Stimulated activated naive CD8-positive, alpha-beta T cell treated with anti-CD3 and anti-CD28 coated beads, Interleukin-15, Interleukin-2, amounts not matched to agents 100 U/mL and 50 U/mL, for 24 hours (primary cell): ENCODE data around the gene C1orf74.
A peak's percentile ranks its signal among the peaks of the same experiment; 100 is the strongest.
"Not testable (repeated sequence)": the region's sequence is repeated elsewhere in the genome, so short reads cannot be mapped to it uniquely, and the experiment has no call there.

Experiments
- ATAC-seq: fragments of 150-1000 bp; cut with Tn5 transposase; one replicate; pipeline ENCODE4 v1.10.0; 2021
- DNase-seq: peaks from one replicate; pipeline ENCODE4 v3.0.0; 2021

Gene C1orf74

DNA sequence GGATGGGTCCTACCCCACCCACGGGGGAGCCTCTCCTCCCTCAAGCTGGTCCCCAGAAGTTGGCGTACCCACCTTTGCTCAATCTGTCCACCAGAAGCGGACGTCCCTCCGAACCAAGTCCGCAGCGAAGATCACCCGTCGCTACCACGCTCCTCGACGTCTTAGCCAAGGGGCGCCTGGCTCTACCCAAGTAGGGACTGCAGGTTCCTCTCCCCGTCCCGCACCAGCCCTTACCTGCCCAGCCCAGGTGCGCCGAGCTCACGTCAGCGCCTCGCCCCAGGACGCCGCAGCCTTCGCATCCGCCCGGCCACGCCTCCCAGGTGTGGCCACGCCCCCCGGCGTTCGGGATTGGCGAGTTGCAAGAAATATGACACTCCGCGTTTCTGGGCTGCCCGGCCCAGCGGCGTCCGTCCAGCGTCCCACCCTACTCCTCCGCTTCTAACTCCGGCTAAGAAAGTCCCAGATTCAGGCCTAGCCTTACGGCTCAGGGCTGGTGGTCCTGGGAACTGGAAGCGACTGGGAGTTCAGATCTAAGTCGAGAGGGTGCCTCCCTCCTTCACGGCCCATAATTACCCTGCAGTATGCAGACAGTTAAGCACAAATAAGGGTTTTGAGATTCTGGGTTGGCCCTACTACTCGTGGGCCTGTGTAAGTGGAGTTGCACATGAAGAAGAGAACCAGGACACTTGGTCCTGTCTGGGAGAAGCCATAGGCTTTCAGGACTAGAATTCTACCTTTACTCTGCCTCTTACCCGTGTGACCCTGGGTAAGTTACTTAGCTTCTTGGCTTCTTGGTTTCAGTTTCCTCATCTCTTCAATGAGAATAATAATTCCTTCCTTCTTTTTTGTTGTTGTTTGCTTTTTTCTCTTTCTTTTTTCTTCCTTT is 21.8 kb upstream of the C1orf74 start, which contains the start of gene IRF6:
Gene IRF6, minus strand, starts transcription at position 268 of the 886 bp plus-strand sequence. CDS start 4,729 bp downstream, outside the sequence.
- ATAC-seq (peak; percentile 68), DNase-seq (peak; percentile 70)

DNA sequence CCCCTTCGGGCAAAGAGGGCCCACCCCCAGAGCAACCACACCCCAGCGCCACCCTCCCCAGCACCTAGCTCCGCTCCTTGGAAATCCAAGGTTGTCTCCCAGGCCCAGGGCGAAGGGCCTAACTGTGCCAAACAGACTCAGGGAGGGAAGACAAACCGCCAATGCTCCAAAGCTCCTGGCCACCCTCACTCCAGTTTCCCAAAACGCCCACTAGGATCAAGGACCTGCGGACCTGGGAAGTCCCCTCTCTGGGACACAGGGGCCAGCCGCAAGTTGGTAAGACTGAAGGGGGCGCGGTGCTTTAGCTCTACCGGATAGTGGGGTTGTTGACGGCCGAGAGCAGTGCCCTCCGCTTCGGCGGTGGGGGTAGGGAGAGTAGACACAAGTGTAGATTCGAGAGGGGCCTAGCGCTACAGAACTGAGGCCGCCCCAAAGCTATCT is 21.0 kb upstream of the C1orf74 start:
- ATAC-seq (no peak), DNase-seq (no peak)

DNA sequence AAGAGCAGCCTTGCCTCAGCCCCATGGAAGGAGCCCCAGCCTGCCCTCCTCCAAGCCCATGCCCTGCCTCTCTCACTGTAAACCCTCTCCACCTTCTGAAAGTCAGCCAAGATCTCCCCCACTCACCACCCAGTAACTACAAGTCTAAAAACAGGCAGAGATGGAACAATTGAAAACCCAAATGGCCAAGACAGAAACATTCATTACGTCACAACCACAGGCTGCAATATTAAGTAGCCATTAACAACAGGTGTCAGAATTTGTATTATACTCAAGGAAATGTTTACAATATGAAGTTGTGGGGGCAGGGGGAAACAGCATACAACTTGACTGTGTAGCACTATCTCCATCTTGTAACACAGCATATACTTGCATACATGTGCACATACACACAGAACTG is 19.2 kb upstream of the C1orf74 start:
- DNase-seq, result no peak
- no peak for ATAC-seq

GRCh38 chr1:209802780-209803152 is 18.4 kb upstream of the C1orf74 start:
- DNase-seq (no peak), ATAC-seq (no peak)

GRCh38 chr1:209802117-209802779 is 17.9 kb upstream of the C1orf74 start:
- ATAC-seq (no peak), DNase-seq (no peak)

- ATAC-seq (no peak), DNase-seq (no peak)
Measured at GRCh38 chr1:209800984-209801834, 16.9 kb upstream of the C1orf74 start.

DNA sequence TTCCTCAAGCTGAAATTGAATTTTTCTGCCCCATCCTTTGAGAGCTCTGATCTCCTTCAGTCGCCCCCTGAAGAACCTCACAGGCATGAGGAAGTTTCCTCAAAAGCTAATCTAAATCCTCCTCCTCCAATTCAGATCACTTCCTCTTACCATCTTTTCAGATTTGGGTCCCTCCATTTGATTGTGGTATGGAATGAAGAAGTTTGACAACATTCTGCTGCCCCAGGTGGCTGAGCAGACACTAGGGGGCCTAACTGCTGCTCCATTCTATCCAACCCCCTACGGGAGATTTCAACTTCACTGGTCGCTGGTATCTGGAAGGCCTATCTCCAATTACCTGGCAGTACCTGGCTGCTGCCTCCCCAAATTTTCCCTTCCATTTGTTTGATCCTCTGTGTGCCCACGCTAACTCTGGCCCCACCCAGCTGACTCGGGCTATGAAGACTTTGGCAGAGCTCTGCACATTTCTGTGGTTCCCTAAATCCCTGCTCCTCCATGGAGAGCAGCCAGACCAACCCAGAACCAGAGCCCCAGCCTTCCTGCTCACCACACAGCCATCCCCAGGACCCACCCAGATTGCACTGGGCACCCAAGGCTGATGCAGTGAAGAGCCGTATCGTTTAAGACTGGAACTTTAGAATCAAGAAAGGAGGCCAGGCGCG is 13.8 kb upstream of the C1orf74 start:
- ATAC-seq (peak; percentile 36), DNase-seq (no peak)

GRCh38 chr1:209793711-209794110 is 9.4 kb upstream of the C1orf74 start:
- not testable (repeated sequence) for DNase-seq, ATAC-seq

GRCh38 chr1:209791920-209792319 is 7.6 kb upstream of the C1orf74 start:
- no peak for ATAC-seq
- no peak for DNase-seq

GRCh38 chr1:209790286-209791193 is 6.2 kb upstream of the C1orf74 start:
- ATAC-seq (no peak), DNase-seq (no peak)

DNA sequence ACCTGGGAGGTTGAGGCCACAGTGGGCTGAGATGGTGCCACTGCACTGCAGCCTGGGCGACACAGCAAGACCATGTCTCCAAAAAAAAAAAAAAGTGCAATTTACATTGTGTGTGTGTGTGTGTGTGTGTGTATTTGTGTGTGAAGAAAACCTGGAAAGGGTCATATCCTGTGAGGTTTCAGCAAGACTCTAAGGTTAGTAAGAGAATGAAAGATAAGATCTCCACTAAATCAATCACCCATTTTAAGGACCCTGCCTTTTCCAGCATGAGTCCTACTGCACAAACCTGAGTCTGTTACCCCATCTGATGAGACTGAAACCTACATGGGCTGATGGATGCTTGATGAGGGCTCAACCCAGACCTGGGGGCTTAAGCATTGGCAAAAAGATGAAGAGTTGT is 4.9 kb upstream of the C1orf74 start:
- no peak for DNase-seq
- ATAC-seq, result no peak

- ATAC-seq, result no peak
- DNase-seq, result no peak
Measured at GRCh38 chr1:209787551-209787950, 3.2 kb upstream of the C1orf74 start.

- DNase-seq (no peak), ATAC-seq (no peak)
Measured at GRCh38 chr1:209786146-209786545, 1.8 kb upstream of the C1orf74 start.

- DNase-seq (no peak), ATAC-seq (no peak)
Measured at GRCh38 chr1:209785592-209785991, 1.2 kb upstream of the C1orf74 start.

GRCh38 chr1:209783386-209783785 is 973 bp downstream of the C1orf74 start:
- DNase-seq, result no peak
- ATAC-seq, result no peak

DNA sequence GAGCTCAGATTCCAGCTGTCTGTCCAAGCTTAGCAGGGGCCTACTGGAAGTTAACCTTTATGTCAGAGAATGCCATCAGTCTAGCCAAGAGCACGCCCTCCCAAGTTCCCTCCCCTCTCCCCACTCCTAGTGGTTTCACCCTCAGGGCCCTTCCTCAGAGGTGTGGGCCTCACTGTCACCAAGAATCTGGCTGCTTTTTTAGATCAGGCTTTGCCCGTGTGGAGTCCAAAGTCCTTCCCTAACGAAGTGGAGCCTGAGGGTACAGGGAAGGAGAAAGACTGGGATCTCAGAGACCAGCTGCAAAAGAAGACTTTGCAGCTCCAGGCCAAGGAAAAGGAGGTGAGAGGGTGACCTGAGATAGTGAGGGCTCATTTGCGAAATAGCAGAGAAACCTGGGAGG is 4.1 kb downstream of the C1orf74 start:
- ATAC-seq, result no peak
- DNase-seq, result no peak

DNA sequence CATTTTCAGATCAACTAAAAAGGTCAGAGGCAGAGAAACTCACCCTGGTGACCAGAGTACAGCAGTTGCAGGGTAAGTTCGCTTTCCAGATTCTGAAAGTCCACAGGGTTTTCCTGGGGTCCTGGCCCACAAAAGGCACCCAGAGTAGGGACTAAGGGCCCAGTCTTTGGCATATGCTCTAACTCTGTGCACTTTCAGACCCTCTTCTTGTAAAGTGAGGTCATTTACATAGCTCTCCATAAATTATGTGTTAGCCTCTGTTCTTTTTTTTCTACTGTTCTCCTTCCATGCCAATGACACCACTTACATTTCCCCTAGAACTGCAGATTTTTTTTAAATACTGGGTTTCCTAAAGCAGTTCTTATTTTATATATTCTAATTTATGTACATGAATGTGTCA is 6.3 kb downstream of the C1orf74 start:
- no peak for DNase-seq
- no peak for ATAC-seq

DNA sequence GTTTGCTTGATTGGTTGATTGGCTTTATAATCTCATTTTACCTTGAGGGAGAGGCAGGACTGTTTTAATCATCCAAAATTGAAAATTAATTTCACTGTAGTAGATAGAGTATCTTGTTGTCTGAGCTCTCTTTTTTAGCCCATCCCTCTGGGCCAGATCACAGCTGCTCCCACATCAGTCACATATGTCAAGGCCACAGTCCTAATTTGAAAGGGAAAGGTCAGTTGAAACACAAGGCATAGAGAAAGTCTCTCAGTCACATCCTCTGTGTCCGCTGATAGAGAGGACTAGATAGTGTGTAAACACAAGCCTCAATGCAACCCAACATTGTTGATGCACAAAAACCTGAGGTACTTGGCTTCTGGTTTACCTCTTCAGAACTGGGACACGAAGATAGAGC is 6.8 kb downstream of the C1orf74 start:
- DNase-seq (no peak), ATAC-seq (no peak)

DNA sequence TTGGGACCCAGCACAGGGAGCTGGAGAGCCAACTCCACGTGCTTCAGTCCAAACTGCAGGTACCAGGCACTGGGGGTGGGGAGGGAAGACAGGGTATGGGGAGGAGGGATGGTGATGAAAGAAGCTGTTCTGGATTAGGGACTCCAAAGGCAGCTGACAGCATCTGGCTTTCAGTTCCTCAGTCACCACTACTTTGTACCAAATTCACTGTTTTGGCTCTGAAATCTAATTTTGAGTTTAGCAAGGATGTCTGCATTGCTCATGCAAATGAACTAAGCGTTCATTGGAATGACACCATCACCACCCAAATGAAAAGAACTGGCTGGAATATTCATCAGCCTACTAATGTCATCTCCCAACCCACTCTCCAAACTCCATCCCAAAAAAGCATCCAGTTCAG is 8.7 kb downstream of the C1orf74 start:
- DNase-seq (no peak), ATAC-seq (peak; percentile 2)

GRCh38 chr1:209774592-209774991 is 9.8 kb downstream of the C1orf74 start:
- ATAC-seq (no peak), DNase-seq (no peak)

- DNase-seq, result no peak
- no peak for ATAC-seq
Measured at GRCh38 chr1:209772126-209772525, 12.2 kb downstream of the C1orf74 start.
